ACC112 (cell line): ENCODE measurements around the gene AKAP6.

Source experiments
- H2AFZ ChIP-seq: fragments of 200-600 bp; sonication (generic); one replicate; pipeline ENCODE4 v1.6.0; 2017; ENCODE audit warnings: antibody characterized with exemption, low read length; ENCODE audit not compliant: unreplicated experiment
- H3K27ac ChIP-seq: fragments of 200-600 bp; sonication (generic); 2 replicates; pipeline ENCODE4 v1.5.1; 2014; ENCODE audit warnings: low read depth, mild to moderate bottlenecking, antibody characterized with exemption, low read length, moderate library complexity
- H3K27me3 ChIP-seq: fragments of 200-600 bp; sonication (generic); 2 replicates; pipeline ENCODE4 v1.6.1; 2014; ENCODE audit warnings: mild to moderate bottlenecking, antibody characterized with exemption, low read length, moderate library complexity, mixed read lengths; ENCODE audit not compliant: insufficient read depth
- H3K36me3 ChIP-seq: fragments of 200-600 bp; sonication (generic); 2 replicates; pipeline ENCODE4 v1.6.1; 2016; ENCODE audit warnings: mild to moderate bottlenecking, antibody characterized with exemption, low read length, moderate library complexity, mixed read lengths; ENCODE audit not compliant: insufficient read depth
- H3K4me1 ChIP-seq: fragments of 200-600 bp; sonication (generic); one replicate; pipeline ENCODE4 v1.6.1; 2016; ENCODE audit warnings: low read length, mixed read lengths; ENCODE audit not compliant: insufficient read depth, unreplicated experiment, control insufficient read depth
- H3K4me3 ChIP-seq: fragments of 200-600 bp; sonication (generic); 2 replicates; pipeline ENCODE4 v1.5.1; 2014; ENCODE audit warnings: mild to moderate bottlenecking, low read depth, low read length
- H3K79me2 ChIP-seq: fragments of 200-600 bp; sonication (generic); one replicate; pipeline ENCODE4 v1.6.0; 2016; ENCODE audit warnings: low read length; ENCODE audit not compliant: control insufficient read depth, unreplicated experiment, insufficient read depth

Gene AKAP6

DNA sequence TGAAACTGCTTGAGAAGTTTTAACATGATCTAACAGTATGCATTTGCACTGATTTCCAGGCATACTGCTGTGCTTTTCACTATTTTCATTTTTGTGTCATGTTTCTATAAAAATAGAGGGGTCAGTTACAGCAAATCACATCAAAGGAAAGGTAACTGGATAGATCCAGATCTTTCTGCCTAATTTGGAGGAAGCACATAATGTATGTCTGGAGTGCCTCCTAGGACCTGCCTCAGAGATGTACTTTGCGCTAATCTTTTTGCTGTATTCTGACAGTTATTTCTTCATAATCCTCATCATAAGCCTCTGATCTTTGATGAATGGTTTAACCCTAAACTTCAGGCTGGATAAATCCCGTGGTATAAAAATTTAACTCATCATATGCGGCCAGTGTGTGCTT, 498.4 kb downstream of the AKAP6 start:
- Histone ChIP-seq H3K27me3 (no peaks in the 10 kb centered on the region), H3K36me3 (no peaks in the 10 kb centered on the region), H3K4me1 (peaks cover 21% of the 10 kb centered on the region), H3K4me3 (no peak overlapping the region), H3K79me2 (no peaks in the 10 kb centered on the region), H3K27ac (no peak overlapping the region), H2AFZ (no peak overlapping the region)

DNA sequence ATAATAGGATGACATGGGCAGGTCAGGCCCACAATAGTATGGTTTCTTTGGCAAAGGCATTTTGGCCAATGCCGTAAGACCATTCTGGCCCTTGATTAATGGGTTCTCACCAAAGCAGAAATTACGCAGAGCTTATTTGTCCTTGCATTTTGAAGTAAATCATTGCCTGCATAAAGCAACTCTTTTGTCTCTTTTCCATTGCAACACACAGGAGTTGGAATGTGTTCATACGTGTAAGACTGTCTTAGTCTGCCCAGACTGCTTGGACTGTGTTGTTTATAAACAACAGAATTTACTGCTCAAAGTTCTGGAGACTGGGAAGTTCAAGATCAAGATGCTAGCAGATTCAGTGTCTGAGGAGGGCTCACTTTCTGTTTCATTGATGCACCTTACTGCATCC, 506.8 kb downstream of the AKAP6 start:
- H3K4me1 ChIP-seq = no peaks in the 10 kb centered on the region
- no peak overlapping the region for H3K27ac ChIP-seq
- no peak overlapping the region for H2AFZ ChIP-seq
- H3K36me3 ChIP-seq = no peaks in the 10 kb centered on the region
- H3K79me2 ChIP-seq = no peaks in the 10 kb centered on the region
- H3K27me3 ChIP-seq = no peaks in the 10 kb centered on the region
- no peak overlapping the region for H3K4me3 ChIP-seq

DNA sequence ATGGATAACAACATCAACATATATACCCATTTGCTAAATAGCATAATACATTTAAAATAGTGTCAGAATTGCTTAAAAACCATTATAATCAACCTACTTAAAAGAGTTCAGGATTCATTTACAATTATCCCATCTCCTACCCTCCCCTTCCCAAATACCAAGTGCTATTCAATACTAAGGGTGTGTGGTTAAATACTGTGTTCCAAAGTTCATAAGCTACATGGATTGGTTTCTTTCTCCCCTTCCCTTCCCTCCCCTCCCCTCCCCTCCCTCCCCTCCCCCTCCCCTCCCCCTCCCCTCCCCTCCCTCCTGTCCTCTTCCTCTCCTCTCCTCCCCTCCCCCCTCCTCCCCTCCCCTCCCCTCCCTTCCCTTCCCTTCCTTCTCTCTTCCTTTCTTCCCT, 512.6 kb downstream of the AKAP6 start:
- Histone ChIP-seq H3K4me3 (no peak overlapping the region), H2AFZ (no peak overlapping the region), H3K4me1 (peaks cover 6% of the 10 kb centered on the region), H3K79me2 (no peaks in the 10 kb centered on the region), H3K27me3 (peaks cover 7% of the 10 kb centered on the region; the same call in 1 of the 2 replicates), H3K27ac (no peak overlapping the region), H3K36me3 (no peaks in the 10 kb centered on the region)

DNA sequence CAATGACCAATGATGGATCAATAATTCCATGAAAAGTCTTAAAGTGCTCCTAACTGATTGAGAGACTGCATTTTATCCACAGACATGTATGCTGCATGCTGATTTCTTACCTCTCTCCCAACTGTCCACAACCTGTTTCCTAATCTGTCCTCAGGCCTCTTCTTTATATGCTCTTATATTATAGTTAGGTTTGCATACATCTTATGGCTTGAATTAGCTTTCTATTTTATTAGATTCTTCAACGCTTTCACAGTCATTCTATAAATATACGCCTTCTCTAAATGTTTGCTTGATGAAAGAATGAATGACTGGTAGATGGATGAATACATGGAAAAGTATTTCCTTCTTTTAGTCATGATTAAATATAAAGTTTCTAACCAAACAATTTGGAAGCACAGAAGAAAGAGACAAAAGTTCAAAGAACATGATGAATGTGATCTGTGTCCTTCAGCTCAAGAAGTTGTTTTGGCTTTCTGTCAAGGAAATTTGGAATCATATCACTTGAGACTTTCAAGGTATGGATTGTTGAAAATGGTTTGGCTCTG, 517.8 kb downstream of the AKAP6 start:
- Histone ChIP-seq H2AFZ (no peak overlapping the region), H3K4me1 (peaks cover 15% of the 10 kb centered on the region), H3K4me3 (no peak overlapping the region), H3K27ac (no peak overlapping the region), H3K27me3 (peaks cover 7% of the 10 kb centered on the region; the same call in 1 of the 2 replicates), H3K36me3 (no peaks in the 10 kb centered on the region), H3K79me2 (no peaks in the 10 kb centered on the region)

DNA sequence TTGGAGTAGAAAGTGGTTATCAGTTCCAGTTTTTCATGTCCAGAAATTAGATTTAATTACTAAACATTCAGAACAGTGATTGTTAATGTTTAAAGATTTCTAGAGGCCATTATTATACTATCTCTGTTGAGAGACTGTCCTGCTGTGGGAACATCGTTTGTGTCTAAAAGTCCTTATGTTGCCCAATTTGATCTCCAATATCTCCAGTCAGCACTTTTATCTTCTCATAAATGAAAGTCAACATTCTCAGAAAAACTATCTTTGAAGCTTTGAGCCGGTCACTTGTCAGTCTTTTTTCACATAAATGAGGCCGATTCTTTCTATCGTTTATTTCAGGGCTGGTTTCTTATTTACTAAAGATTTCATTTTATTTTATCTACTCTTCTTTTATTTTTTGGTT, 518.8 kb downstream of the AKAP6 start:
- H3K36me3 ChIP-seq = no peaks in the 10 kb centered on the region
- H3K4me3 ChIP-seq = no peak overlapping the region
- no peak overlapping the region for H3K27ac ChIP-seq
- H3K79me2 ChIP-seq = no peaks in the 10 kb centered on the region
- H3K27me3 ChIP-seq = peaks cover 7% of the 10 kb centered on the region; the same call in 1 of the 2 replicates
- peaks cover 15% of the 10 kb centered on the region for H3K4me1 ChIP-seq
- no peak overlapping the region for H2AFZ ChIP-seq

DNA sequence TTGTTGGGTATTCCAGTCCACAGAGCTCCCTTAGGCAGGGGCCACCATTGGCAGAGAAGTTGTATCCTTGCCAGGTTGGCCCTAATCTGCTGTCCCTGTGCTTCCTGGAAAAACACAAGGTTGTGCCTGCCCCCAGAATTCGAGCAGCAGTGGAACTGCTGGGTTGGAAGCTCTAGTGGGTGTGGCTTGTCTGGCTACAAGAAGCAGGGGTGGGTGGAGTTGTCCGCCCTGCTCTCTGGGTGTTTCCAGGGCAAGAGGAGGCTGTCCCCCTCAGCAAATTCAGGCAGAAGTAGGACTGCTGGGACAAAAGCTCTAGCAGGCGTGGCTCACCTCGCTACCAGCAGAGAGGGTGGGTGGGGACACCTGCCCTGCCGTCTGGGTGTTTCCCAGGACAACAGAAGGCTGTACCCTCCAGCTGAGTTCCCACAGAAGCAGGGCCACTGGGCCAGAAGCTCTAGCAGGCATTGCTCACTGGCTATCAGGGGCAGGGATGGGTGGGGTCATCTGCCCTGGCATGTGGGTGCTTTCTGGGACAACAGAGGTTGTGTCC, 536.8 kb downstream of the AKAP6 start:
- Histone ChIP-seq H3K27ac (no peak overlapping the region), H3K4me3 (no peak overlapping the region), H3K4me1 (no peaks in the 10 kb centered on the region), H2AFZ (no peak overlapping the region), H3K79me2 (no peaks in the 10 kb centered on the region), H3K27me3 (peaks cover 9% of the 10 kb centered on the region; the same call in 1 of the 2 replicates), H3K36me3 (no peaks in the 10 kb centered on the region)

DNA sequence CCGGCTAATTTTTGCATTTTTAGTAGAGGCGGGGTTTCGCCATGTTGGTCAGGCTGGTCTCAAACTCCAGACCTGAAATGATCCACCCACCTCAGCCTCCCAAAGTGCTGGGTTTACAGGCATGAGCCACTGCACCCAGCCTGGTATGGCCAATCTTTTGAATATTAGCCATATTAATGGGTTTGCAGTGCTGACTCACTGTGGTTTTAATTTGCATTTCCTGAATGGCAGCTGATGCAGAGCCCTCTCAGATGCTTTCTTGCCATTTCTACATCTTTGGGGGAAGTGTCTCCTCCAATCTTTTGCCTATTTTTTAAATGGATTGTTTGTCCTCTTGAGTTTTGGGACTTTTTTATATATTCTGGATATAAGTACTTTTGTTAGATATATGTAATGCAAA, 554.1 kb downstream of the AKAP6 start:
- Histone ChIP-seq H3K36me3 (no peaks in the 10 kb centered on the region), H2AFZ (no peak overlapping the region), H3K27ac (no peak overlapping the region), H3K79me2 (no peaks in the 10 kb centered on the region), H3K4me1 (peaks cover 7% of the 10 kb centered on the region), H3K4me3 (no peak overlapping the region), H3K27me3 (no peaks in the 10 kb centered on the region)
